Activated T-helper 17 cell treated with anti-CD3 and anti-CD28 coated beads, Interleukin-2, amount 50 U/mL, for 72 hours (primary cell): ENCODE data around the gene CCNYL1. TPM values are rescaled to one million over a fixed set of nuclear protein-coding genes. Genes with fewer than 3 reads are reported as not detected.
"Not testable (repeated sequence)": the region's sequence is repeated elsewhere in the genome, so short reads cannot be mapped to it uniquely, and the experiment has no call there.

Experiments
- ATAC-seq: fragments of 150-1000 bp; cut with Tn5 transposase; replicated peaks from 2 replicates; pipeline ENCODE4 v1.10.0; 2021; ENCODE audit warnings: mild to moderate bottlenecking, moderate library complexity
- H3K27ac Mint-ChIP-seq: one replicate; pipeline ENCODE4 v1.8.0; 2022; ENCODE audit warnings: mixed read lengths
- H3K27me3 Mint-ChIP-seq: one replicate; pipeline ENCODE4 v1.8.0; 2022; ENCODE audit warnings: mixed read lengths
- H3K36me3 Mint-ChIP-seq: one replicate; pipeline ENCODE4 v1.8.0; 2022; ENCODE audit warnings: low read depth, mild to moderate bottlenecking, mixed read lengths
- H3K4me1 Mint-ChIP-seq: one replicate; pipeline ENCODE4 v1.8.0; 2022; ENCODE audit warnings: mixed read lengths
- H3K4me3 Mint-ChIP-seq: one replicate; pipeline ENCODE4 v1.8.0; 2022; ENCODE audit warnings: mild to moderate bottlenecking, mixed read lengths
- H3K9me3 Mint-ChIP-seq: one replicate; pipeline ENCODE4 v1.8.0; 2022; ENCODE audit warnings: mixed read lengths
- total RNA-seq, 2 donors: library from RNA; stranded (reverse); gene quantifications; one replicate each; pipeline ENCODE4 v1.2.3, GENCODE V29; 2022

CCNYL1 gene
- total RNA-seq, 2 donors from 2014 or later = 3.4 to 6.8 TPM

DNA sequence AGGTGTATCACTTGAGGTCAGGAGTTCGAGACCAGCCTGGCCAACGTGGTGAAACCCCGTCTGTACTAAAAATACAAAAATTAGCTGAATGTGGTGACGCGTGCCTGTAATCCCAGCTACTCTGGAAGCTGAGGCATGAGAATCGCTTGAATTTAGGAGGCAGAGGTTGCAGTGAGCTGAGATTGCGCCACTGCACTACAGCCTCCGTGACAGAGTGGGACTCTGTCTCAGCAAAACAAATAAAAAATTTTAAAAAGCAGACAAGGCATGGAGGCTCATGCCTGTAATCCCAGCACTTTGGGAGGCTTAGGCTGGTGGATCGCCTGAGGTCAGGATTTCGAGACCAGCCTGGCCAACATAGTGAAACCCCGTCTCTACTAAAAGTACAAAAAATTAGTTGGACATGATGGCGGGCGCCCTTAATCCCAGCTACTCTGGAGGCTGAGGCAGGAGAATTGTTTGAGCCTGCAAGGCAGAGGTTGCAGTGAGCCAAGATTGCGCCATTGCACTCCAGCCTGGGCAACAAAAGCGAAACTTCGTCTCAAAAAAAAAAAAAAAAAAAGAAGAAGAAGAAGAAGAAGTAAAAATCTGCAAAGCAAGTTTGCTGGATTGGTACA lies 20.5 kb upstream of the CCNYL1 start:
- not testable (repeated sequence) for H3K36me3 Mint-ChIP-seq, H3K9me3 Mint-ChIP-seq, H3K4me1 Mint-ChIP-seq

DNA sequence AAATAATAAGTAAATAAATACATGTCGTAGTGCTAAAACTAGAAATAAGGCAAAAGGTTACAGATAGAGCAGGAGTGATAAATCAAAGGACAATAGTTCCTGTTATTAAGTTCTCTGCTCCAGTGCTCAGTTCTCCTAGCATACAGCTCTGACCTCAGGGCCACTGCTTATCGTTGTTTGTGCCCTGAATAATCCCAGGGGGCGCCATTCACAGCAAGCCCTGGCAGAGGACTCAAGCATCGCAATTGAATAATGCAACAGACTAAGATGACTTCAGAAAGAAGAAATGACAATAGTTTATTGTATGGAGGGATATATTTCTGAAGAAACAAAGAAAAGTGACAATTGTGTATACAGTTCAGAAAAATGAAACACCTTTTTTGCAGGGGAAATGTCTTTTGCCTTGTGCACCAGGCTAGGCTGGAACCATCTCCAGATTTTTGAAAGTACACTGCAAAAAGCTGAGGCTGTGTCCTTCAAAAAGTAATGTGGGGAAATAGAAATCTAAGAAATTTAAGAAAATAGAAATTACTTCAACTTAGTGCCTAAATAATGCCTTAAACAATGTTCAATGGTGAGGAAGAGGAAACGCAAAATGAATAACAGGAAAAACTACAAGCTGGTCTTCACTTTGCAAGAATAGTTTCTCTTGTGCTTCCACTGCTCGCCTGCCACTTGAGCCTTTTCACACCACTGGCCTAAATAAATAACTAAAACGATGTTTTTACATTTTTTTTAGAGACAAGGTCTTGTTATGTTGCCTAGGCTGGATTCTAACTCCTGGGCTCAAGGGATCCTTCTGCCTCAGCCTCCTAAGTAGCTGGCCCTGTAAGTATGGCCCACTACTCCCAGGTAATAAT lies 19.0 kb upstream of the CCNYL1 start:
- Mint-ChIP-seq H3K4me3 (no peak overlapping the region), H3K27ac (no peak overlapping the region), H3K27me3 (no peaks in the 10 kb centered on the region), H3K9me3 (no peaks in the 10 kb centered on the region), H3K4me1 (peaks cover 10% of the 10 kb centered on the region), H3K36me3 (no peaks in the 10 kb centered on the region)
- ATAC-seq = peak; percentile 50

More for the DNA sequence above, 20.5 kb upstream of the CCNYL1 start:
- not testable (repeated sequence) for H3K4me3 Mint-ChIP-seq, H3K27ac Mint-ChIP-seq, H3K27me3 Mint-ChIP-seq, ATAC-seq

DNA sequence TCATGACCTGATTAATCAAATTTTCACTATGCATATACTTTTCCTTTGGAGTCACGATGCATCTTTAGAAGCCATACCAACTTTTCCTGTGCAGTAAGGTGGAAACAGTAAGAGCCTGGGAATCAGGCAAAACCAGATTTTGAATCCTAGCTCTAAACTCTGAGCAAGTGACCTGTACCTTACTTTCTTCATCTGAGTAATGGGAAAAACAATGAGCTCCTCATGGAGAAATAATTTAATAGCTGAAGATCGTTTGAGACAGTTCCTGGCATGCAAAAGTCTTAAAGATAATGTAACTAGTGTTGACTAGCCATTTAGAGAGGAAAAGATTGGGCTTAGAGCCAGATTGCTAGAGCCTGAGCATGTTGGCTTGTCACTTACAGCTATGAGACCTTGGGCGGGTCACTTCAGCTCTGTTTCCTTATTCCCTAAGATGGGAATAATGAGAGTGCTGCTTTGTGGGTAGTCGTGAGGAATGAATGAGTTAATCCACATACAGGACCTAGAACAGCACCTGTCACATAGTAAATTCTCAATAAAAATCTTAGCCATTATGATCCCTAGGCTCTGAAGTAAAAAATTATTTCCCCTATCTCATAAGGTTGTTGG lies 17.7 kb upstream of the CCNYL1 start:
- Mint-ChIP-seq H3K4me1 (peaks cover 4% of the 10 kb centered on the region), H3K4me3 (no peak overlapping the region), H3K9me3 (no peaks in the 10 kb centered on the region), H3K36me3 (no peaks in the 10 kb centered on the region), H3K27me3 (no peaks in the 10 kb centered on the region), H3K27ac (no peak overlapping the region)
- ATAC-seq = no peak

DNA sequence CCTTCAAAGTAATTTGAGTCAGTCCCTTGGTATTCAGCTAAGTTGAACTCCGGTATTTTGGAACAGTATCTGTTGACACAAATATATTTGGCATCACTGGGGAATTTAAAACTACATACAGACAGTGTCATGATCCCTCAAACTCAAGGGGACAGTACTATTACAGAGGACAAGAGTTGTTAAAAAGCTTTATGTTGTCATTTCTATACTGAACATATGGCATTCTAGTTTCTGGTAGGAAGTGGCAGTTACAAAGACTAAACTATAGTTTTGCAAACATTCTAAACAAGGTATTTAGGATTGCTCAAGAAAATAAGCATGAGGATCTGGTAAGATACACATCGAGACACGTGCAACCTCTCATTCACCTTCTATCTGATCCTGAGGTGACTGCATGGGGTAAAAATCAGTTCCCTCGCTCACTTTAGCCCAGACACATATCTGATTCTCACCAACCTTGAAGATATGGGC lies 16.6 kb upstream of the CCNYL1 start:
- no peaks in the 10 kb centered on the region for H3K36me3 Mint-ChIP-seq
- no peaks in the 10 kb centered on the region for H3K27me3 Mint-ChIP-seq
- H3K9me3 Mint-ChIP-seq = no peaks in the 10 kb centered on the region
- H3K4me1 Mint-ChIP-seq = peaks cover 4% of the 10 kb centered on the region
- no peak for ATAC-seq
- peak overlapping the region; percentile 3 for H3K27ac Mint-ChIP-seq
- H3K4me3 Mint-ChIP-seq = no peak overlapping the region

DNA sequence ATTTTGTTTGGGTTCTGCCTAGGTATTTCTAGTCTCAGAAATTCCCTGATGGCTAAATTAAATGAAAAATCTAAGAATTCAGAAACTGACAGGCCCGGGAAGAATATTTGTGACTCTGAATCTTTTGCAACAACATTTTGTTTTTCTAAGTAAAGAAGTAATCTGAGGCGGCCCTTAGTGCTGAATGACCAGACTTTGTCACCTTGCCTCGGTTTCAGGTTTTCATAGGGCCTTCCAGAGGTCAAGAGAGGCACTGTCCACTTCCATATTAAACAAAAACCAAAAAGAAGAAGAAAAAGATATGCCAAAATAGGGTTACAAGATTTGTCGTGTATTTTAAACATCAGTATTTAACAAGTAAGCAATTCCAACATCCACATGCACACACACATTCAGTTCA lies 16.1 kb upstream of the CCNYL1 start:
- peaks cover 4% of the 10 kb centered on the region for H3K4me1 Mint-ChIP-seq
- no peaks in the 10 kb centered on the region for H3K9me3 Mint-ChIP-seq
- peak overlapping the region; percentile 3 for H3K27ac Mint-ChIP-seq
- no peak overlapping the region for H3K4me3 Mint-ChIP-seq
- H3K36me3 Mint-ChIP-seq = no peaks in the 10 kb centered on the region
- no peak for ATAC-seq
- H3K27me3 Mint-ChIP-seq = no peaks in the 10 kb centered on the region

DNA sequence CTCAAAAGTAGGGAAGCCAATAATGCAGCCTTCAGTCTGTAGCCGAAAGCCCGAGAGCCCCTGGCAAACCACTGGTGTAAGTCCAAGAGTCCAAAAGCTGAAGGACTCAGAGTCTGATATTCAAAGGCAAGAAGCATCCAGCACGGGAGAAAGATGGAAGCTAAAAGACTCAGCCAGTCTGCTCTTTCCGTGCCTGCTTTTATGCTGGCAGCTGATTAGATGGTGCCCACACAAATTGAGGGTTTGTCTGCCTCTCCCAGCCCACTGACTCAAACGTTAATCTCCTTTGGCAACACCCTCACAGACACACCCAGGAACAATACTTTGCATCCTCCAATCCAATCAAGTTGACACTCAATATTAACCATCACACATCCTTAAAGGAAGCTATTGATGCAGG lies 14.5 kb upstream of the CCNYL1 start:
- H3K4me1 Mint-ChIP-seq, H3K9me3 Mint-ChIP-seq: not testable (repeated sequence)

DNA sequence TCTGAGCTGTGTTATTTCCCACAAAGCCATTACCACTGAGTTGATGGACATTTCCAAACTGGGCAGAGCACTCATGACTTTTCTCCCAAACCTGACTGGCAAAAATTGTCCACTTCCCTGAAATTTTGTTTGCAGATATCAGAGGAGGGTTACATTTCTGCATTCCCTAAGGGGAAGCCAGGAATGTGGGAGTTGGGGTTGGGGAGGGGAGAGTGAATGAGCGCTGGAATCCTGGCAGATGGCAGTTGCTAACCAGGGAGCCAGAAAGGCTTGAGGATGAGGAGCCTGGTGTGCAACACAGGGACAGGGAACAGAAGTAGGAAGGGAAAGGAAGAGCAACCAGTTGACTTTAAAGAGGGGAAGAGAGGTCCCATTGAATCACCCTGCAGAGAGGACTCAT lies 14.0 kb upstream of the CCNYL1 start:
- Mint-ChIP-seq H3K4me1 (peaks cover under 1% of the 10 kb centered on the region), H3K9me3 (no peaks in the 10 kb centered on the region), H3K36me3 (no peaks in the 10 kb centered on the region), H3K27me3 (no peaks in the 10 kb centered on the region), H3K4me3 (no peak overlapping the region), H3K27ac (no peak overlapping the region)
- ATAC-seq = no peak

More for the DNA sequence above, 14.5 kb upstream of the CCNYL1 start:
- not testable (repeated sequence) for H3K27ac Mint-ChIP-seq, H3K27me3 Mint-ChIP-seq, H3K36me3 Mint-ChIP-seq, H3K4me3 Mint-ChIP-seq, ATAC-seq

DNA sequence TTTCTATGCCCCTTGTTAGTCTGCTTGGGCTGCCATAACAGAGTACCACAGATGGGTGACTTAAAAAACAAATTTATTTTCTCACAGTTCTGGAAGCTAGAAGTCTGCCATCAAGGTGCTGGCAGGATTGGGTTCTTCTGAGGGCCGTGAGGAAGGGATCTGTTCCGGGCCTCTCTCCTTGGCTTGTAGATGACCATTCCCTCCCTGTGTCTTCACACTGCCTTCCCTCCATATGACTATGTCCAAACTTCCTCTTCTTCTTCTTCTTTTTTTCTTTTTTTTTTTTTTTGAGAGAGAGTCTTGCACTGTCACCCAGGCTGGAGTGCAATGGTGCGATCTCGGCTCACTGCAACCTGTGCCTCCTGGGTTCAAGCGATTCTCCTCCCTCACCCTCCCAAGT lies 13.1 kb upstream of the CCNYL1 start:
- H3K27me3 Mint-ChIP-seq = no peaks in the 10 kb centered on the region
- H3K36me3 Mint-ChIP-seq = no peaks in the 10 kb centered on the region
- no peaks in the 10 kb centered on the region for H3K4me1 Mint-ChIP-seq
- H3K4me3 Mint-ChIP-seq = no peak overlapping the region
- H3K27ac Mint-ChIP-seq = no peak overlapping the region
- ATAC-seq = no peak
- H3K9me3 Mint-ChIP-seq = no peaks in the 10 kb centered on the region

DNA sequence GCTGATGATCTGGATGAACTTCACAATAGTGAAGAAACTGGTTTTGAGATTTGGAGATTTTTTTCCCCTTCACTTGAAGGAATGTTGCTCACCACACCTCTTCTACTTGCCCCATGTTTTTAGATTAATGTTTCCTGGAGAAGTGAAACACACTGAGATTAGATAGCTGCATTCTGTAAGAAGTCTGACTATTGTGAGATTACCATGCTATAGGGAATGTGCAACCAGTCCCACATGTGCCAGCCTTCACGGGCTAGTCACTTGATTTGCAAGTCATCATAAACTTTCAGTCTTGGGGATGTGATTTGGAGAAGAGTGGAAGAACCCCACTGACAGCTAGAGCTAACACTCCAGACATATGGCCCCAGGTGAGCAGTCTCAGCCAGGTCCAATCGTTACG lies 7.4 kb upstream of the CCNYL1 start:
- no peaks in the 10 kb centered on the region for H3K36me3 Mint-ChIP-seq
- no peaks in the 10 kb centered on the region for H3K9me3 Mint-ChIP-seq
- H3K4me1 Mint-ChIP-seq = no peaks in the 10 kb centered on the region
- no peaks in the 10 kb centered on the region for H3K27me3 Mint-ChIP-seq
- no peak overlapping the region for H3K27ac Mint-ChIP-seq
- no peak for ATAC-seq
- H3K4me3 Mint-ChIP-seq = no peak overlapping the region

DNA sequence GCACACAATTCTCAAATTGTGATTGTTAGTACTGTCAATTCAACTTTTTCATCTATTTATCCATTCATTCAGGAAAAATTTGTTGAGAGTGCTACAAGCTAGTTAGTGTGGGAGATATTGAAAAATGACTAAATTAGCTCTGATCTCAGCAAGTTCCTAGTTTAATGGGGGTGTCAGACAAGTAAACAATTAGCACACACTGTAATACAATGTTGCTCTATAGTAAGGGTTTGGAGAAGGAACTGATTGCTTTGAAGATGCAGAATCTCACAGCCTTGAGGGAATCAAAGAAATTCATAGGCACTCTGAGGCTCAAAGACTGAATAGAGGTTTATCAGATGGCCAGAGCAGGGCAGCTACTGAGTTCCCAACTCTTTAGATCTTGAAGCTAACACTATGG lies 6.8 kb upstream of the CCNYL1 start:
- Mint-ChIP-seq H3K4me3 (no peak overlapping the region), H3K4me1 (no peaks in the 10 kb centered on the region), H3K9me3 (no peaks in the 10 kb centered on the region), H3K27me3 (no peaks in the 10 kb centered on the region), H3K36me3 (no peaks in the 10 kb centered on the region), H3K27ac (no peak overlapping the region)
- ATAC-seq = no peak

DNA sequence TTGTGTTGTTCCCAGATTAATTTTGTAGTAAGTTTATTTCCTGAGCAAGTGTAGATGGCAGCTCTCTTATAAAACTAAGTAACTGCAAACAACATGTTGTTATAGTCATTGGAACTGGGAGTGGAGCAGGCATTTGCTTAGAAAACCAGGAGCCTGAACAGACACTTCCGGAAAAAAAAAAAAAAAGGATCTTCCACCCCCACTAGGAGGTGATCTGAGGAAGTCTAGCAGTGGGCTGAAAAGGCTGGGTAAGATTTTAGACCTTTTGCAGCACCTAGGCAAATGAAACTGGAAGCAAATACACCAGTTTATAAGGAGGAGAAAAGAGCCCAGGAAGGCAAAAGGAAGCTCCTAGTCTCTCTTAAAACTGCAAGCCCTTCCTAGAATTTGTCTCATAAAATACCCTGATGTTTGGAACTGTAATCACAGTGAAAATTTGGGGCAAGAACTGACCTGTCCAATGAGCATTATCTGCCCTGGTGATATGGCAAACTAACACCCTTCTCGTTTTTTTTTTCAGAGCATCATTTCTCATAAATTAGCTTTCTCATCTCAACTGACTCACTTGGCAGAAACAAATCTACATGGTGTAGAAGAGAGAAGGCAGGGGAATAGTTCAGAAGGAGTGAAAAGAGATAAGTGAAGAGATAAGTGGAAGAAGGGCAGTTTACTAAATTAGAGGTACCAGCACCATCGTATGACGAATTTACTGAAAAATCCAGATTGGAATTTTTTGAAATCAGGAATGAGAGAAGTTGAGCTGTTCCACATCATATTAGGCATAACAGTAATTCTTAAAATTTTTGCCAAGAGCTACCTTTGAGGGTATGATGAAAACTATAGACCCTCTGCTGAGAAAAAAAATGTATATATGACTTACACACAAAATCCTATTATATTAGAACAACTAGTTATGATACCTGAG lies 4.2 kb upstream of the CCNYL1 start:
- no peak overlapping the region for H3K27ac Mint-ChIP-seq
- no peak for ATAC-seq
- H3K4me3 Mint-ChIP-seq = no peak overlapping the region
- H3K9me3 Mint-ChIP-seq = no peaks in the 10 kb centered on the region
- H3K36me3 Mint-ChIP-seq = no peaks in the 10 kb centered on the region
- no peaks in the 10 kb centered on the region for H3K27me3 Mint-ChIP-seq
- H3K4me1 Mint-ChIP-seq = peaks cover 4% of the 10 kb centered on the region

DNA sequence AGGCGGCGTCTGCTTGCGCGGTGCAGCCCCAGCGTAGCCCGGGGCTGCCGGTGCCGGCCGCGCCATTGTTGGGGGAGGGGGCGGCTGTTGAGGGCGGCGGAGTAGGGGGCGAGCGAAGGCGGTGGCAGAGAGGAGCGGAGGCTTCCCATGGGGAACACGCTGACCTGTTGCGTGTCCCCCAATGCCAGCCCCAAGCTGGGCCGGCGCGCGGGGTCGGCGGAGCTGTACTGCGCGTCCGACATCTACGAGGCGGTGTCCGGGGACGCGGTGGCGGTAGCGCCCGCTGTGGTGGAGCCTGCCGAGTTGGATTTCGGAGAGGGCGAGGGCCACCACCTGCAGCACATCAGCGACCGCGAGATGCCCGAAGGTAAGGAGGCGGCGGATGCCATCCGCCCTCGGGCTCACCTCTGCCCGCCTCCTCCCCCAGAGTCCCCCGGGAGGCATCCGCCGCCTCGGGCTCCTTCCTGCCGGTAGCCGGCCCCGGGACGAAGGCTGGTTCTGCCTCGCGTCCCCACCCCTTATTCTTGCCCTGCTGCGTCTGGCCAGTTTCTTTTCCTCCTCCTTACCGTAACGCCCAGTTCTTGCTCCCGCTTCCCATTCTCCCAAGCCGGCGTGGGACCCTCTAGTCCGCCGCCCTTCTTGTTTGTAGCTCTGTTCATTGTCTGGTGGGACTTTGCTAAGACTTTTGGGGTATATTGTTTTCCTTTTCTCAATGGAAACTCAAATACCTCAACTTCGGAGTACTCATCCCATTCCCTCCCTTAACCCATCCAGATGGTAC lies 500 bp downstream of the CCNYL1 start:
- Mint-ChIP-seq H3K27ac (peak overlapping the region; percentile 97), H3K27me3 (no peaks in the 10 kb centered on the region), H3K9me3 (no peaks in the 10 kb centered on the region), H3K36me3 (peaks cover 9% of the 10 kb centered on the region), H3K4me1 (peaks cover 20% of the 10 kb centered on the region), H3K4me3 (peak overlapping the region; percentile 100)
- peak; percentile 26 for ATAC-seq

DNA sequence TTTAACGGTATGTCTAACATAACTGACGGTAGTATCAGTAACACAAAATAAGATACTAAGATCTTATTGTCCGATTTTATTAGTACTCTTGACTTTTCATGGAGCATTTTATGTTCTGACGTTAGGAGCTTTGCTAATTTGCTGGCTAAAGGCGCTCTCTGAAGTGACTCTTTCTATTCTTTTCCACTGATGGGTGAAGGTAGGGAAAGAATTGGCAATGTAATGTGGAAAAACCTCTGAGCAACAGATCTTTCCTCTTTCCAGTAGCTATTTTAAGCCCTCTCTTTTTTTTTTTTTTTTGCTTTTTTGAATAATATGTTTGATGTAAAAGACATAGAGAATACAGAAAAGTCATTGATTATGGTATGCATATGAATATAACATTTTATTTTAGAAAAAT lies 4.6 kb downstream of the CCNYL1 start:
- H3K36me3 Mint-ChIP-seq = peaks cover 15% of the 10 kb centered on the region
- H3K4me3 Mint-ChIP-seq = no peak overlapping the region
- H3K27me3 Mint-ChIP-seq = no peaks in the 10 kb centered on the region
- no peak for ATAC-seq
- H3K4me1 Mint-ChIP-seq = peaks cover 21% of the 10 kb centered on the region
- no peaks in the 10 kb centered on the region for H3K9me3 Mint-ChIP-seq
- H3K27ac Mint-ChIP-seq = no peak overlapping the region
